ENCODE results near the gene DOC2B.
"Not testable (repeated sequence)": the region's sequence is repeated elsewhere in the genome, so short reads cannot be mapped to it uniquely, and the experiment has no call there.

DNA sequence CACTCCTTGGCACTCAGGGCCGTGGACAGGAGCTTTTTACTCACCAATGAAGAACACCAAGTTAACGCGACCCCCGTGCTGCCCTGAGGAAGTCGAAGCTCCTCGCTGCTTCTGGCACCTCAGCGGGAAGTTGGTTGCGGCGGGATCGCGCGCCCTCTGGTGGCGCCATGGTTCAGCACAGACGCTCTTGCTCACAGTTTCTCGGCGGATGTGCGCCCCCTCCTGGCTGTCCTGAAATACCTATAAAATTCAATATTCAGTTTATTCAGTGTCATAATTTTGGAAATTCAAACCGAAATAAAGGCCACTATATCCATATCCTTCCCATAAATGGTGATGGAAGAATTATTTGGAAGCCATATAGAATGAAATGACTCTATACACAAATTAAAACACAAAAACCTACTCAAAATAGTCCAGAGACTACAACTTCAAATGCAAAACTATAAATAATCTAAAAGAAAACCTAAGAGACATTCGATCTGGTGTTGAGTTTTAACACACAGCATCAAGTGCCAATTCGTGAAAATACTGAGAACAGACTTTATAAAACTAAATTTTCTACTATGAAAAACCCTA lies 63.0 kb downstream of the DOC2B start:
- peak; percentile 39 for TF ChIP-seq CTCF (IDR thresholded peaks at IDR 0.05)
- not testable (repeated sequence) for TF ChIP-seq EZH2phosphoT487 (IDR thresholded peaks at IDR 0.05)

Measured in neural progenitor cell (in vitro differentiated cells).